ENCODE results near the gene OR9Q2. TPM values are rescaled to one million over a fixed set of nuclear protein-coding genes. Genes with fewer than 3 reads are reported as not detected.

Gene OR9Q2
- total RNA-seq, 1 experiment from 2014 or later, result not detected

- POLR2A ChIA-PET (ENCODE audit: unreplicated experiment), result no interaction called here
- Histone ChIP-seq H3K27me3 (ENCODE audit: insufficient read depth, low read depth) (0 out of 2 replicates have a peak, but pooled peaks cover 5% of the 10 kb centered on the region), H3K4me2 (no peak overlapping the region), H3K79me2 (ENCODE audit: low read depth) (no peaks in the 10 kb centered on the region), H2AFZ (no peak overlapping the region), H3K27ac (no peak overlapping the region), H3K9me2 (ENCODE audit: insufficient read depth) (no peaks in the 10 kb centered on the region), H3K4me3 (no peak overlapping the region), H3K36me3 (ENCODE audit: low read depth) (no peaks in the 10 kb centered on the region), H3K9me3 (ENCODE audit: insufficient read depth, low read depth) (no peaks in the 10 kb centered on the region), H3K4me1 (replicated peaks; ENCODE audit: insufficient read depth) (no peaks in the 10 kb centered on the region), H4K20me1 (ENCODE audit: insufficient read depth) (no peaks in the 10 kb centered on the region), H3F3A (ENCODE audit: insufficient read depth, low read depth) (no peaks in the 10 kb centered on the region)
- TF ChIP-seq CTCF (conservative IDR thresholded peaks at IDR 0.05) (no peak), EZH2 (IDR thresholded peaks at IDR 0.05; ENCODE audit: low read depth) (no peak)
- DNase-seq, result no peak
- BruUV-seq (replicated peaks), result no TSS peak
- intact Hi-C loops (cut with micrococcal nuclease; ENCODE audit: unreplicated experiment), result no loop called here
- CTCF ChIA-PET, result no interaction called here
These were observed 27.6 kb downstream of the OR9Q2 start for GRCh38 chr11:58216476-58216875.

GRCh38 chr11:58222721-58223120, 33.9 kb downstream of the OR9Q2 start:
- Histone ChIP-seq H3K4me3 (no peak overlapping the region), H4K20me1 (ENCODE audit: insufficient read depth) (no peaks in the 10 kb centered on the region), H2AFZ (no peak overlapping the region), H3K4me2 (no peak overlapping the region), H3K27me3 (ENCODE audit: insufficient read depth, low read depth) (no peaks in the 10 kb centered on the region), H3K9me3 (ENCODE audit: insufficient read depth, low read depth) (no peaks in the 10 kb centered on the region), H3K36me3 (ENCODE audit: low read depth) (no peaks in the 10 kb centered on the region), H3K27ac (no peak overlapping the region), H3F3A (ENCODE audit: insufficient read depth, low read depth) (no peaks in the 10 kb centered on the region), H3K79me2 (ENCODE audit: low read depth) (no peaks in the 10 kb centered on the region), H3K9me2 (ENCODE audit: insufficient read depth) (no peaks in the 10 kb centered on the region), H3K4me1 (replicated peaks; ENCODE audit: insufficient read depth) (no peaks in the 10 kb centered on the region)
- DNase-seq, result no peak
- POLR2A ChIA-PET (ENCODE audit: unreplicated experiment), result no interaction called here
- CTCF ChIA-PET, result no interaction called here
- BruUV-seq (replicated peaks), result no TSS peak
- intact Hi-C loops (cut with micrococcal nuclease; ENCODE audit: unreplicated experiment), result no loop called here
- TF ChIP-seq EZH2 (IDR thresholded peaks at IDR 0.05; ENCODE audit: low read depth) (no peak), CTCF (conservative IDR thresholded peaks at IDR 0.05) (no peak)

GRCh38 chr11:58227956-58228615, 39.2 kb downstream of the OR9Q2 start:
- intact Hi-C loops (cut with micrococcal nuclease; ENCODE audit: unreplicated experiment), result no loop called here
- CTCF ChIA-PET, result no interaction called here
- TF ChIP-seq EZH2 (IDR thresholded peaks at IDR 0.05; ENCODE audit: low read depth) (no peak), CTCF (conservative IDR thresholded peaks at IDR 0.05) (no peak)
- H4K20me1 ChIP-seq (ENCODE audit: insufficient read depth), result no peaks in the 10 kb centered on the region
- H2AFZ ChIP-seq, result no peak overlapping the region
- H3K36me3 ChIP-seq (ENCODE audit: low read depth), result no peaks in the 10 kb centered on the region
- H3F3A ChIP-seq (ENCODE audit: insufficient read depth, low read depth), result no peaks in the 10 kb centered on the region
- no peak overlapping the region for H3K4me2 ChIP-seq
- no peaks in the 10 kb centered on the region for H3K9me2 ChIP-seq (ENCODE audit: insufficient read depth)
- no TSS peak for BruUV-seq (replicated peaks)
- H3K9me3 ChIP-seq (ENCODE audit: insufficient read depth, low read depth), result no peaks in the 10 kb centered on the region
- no peak overlapping the region for H3K4me3 ChIP-seq
- no peak overlapping the region for H3K27ac ChIP-seq
- no peaks in the 10 kb centered on the region for H3K27me3 ChIP-seq (ENCODE audit: insufficient read depth, low read depth)
- POLR2A ChIA-PET (ENCODE audit: unreplicated experiment), result interaction anchor here (0.6 kb wide), 1 partner anchor 58 kb away, joined by 5 read pairs; no protein-coding TSS in a partner anchor
- no peaks in the 10 kb centered on the region for H3K79me2 ChIP-seq (ENCODE audit: low read depth)
- no peaks in the 10 kb centered on the region for H3K4me1 ChIP-seq (replicated peaks; ENCODE audit: insufficient read depth)
- no peak for DNase-seq

Other genes with a start within 250 kb of the OR9Q2 start
- not detected in 2 replicates for gene OR9Q1, start 165.2 kb upstream of the OR9Q2 start, total RNA-seq (2021)
- gene OR6Q1, start 158.1 kb upstream of the OR9Q2 start, total RNA-seq (2021), result not detected in 2 replicates
- not detected in 2 replicates for gene OR9I1, start 63.5 kb upstream of the OR9Q2 start, total RNA-seq (2021)
- gene OR1S2, start 15.1 kb downstream of the OR9Q2 start, total RNA-seq (2021), result not detected in 2 replicates
- gene OR1S1, start 23.6 kb downstream of the OR9Q2 start, total RNA-seq (2021), result not detected in 2 replicates
- gene OR10Q1, start 39.8 kb downstream of the OR9Q2 start, total RNA-seq (2021), result not detected in 2 replicates
- gene OR10W1, start 79.2 kb downstream of the OR9Q2 start, total RNA-seq (2021), result not detected in 2 replicates
- gene OR5B17, start 170.0 kb downstream of the OR9Q2 start, total RNA-seq (2021), result not detected in 2 replicates
- not detected in 2 replicates for gene OR5B3, start 217.8 kb downstream of the OR9Q2 start, total RNA-seq (2021)
- not detected in 2 replicates for gene OR5B2, start 239.1 kb downstream of the OR9Q2 start, total RNA-seq (2021)